ENCODE data around the gene BRSK2.

BRSK2 gene

GRCh38 chr11:1454576-1454975, 64.8 kb downstream of the BRSK2 start:
- Histone ChIP-seq H3K4me1 (ENCODE audit: control insufficient read depth, insufficient read depth, low read length) (peaks cover 19% of the 10 kb centered on the region), H3K9ac (ENCODE audit: low read length) (no peak overlapping the region), H3K36me3 (ENCODE audit: control insufficient read depth, insufficient read depth, low read length) (no peaks in the 10 kb centered on the region), H3K27me3 (ENCODE audit: control insufficient read depth, insufficient read depth, low read length) (no peaks in the 10 kb centered on the region), H3K27ac (ENCODE audit: low read depth, low read length) (no peak overlapping the region), H3K4me3 (ENCODE audit: low read length) (no peak overlapping the region)

- H3K27me3 ChIP-seq (ENCODE audit: control insufficient read depth, insufficient read depth, low read length), result no peaks in the 10 kb centered on the region
- no peak overlapping the region for H3K9ac ChIP-seq (ENCODE audit: low read length)
- no peak overlapping the region for H3K27ac ChIP-seq (ENCODE audit: low read depth, low read length)
- H3K36me3 ChIP-seq (ENCODE audit: control insufficient read depth, insufficient read depth, low read length), result no peaks in the 10 kb centered on the region
- H3K4me3 ChIP-seq (ENCODE audit: low read length), result no peak overlapping the region
- H3K4me1 ChIP-seq (ENCODE audit: control insufficient read depth, insufficient read depth, low read length), result peaks cover 21% of the 10 kb centered on the region
These were observed 65.5 kb downstream of the BRSK2 start for GRCh38 chr11:1455032-1455762.

GRCh38 chr11:1455763-1456060, 66.0 kb downstream of the BRSK2 start:
- Histone ChIP-seq H3K4me3 (ENCODE audit: low read length) (no peak overlapping the region), H3K36me3 (ENCODE audit: control insufficient read depth, insufficient read depth, low read length) (no peaks in the 10 kb centered on the region), H3K4me1 (ENCODE audit: control insufficient read depth, insufficient read depth, low read length) (peaks cover 21% of the 10 kb centered on the region), H3K9ac (ENCODE audit: low read length) (no peak overlapping the region), H3K27me3 (ENCODE audit: control insufficient read depth, insufficient read depth, low read length) (no peaks in the 10 kb centered on the region), H3K27ac (ENCODE audit: low read depth, low read length) (no peak overlapping the region)

GRCh38 chr11:1456176-1456575, 66.4 kb downstream of the BRSK2 start:
- Histone ChIP-seq H3K9ac (ENCODE audit: low read length) (no peak overlapping the region), H3K27me3 (ENCODE audit: control insufficient read depth, insufficient read depth, low read length) (no peaks in the 10 kb centered on the region), H3K4me1 (ENCODE audit: control insufficient read depth, insufficient read depth, low read length) (peaks cover 22% of the 10 kb centered on the region), H3K36me3 (ENCODE audit: control insufficient read depth, insufficient read depth, low read length) (no peaks in the 10 kb centered on the region), H3K27ac (ENCODE audit: low read depth, low read length) (no peak overlapping the region), H3K4me3 (ENCODE audit: low read length) (no peak overlapping the region)

GRCh38 chr11:1456596-1457325, 67.0 kb downstream of the BRSK2 start:
- Histone ChIP-seq H3K4me1 (ENCODE audit: control insufficient read depth, insufficient read depth, low read length) (peaks cover 24% of the 10 kb centered on the region), H3K9ac (ENCODE audit: low read length) (no peak overlapping the region), H3K36me3 (ENCODE audit: control insufficient read depth, insufficient read depth, low read length) (no peaks in the 10 kb centered on the region), H3K27me3 (ENCODE audit: control insufficient read depth, insufficient read depth, low read length) (no peaks in the 10 kb centered on the region), H3K27ac (ENCODE audit: low read depth, low read length) (no peak overlapping the region), H3K4me3 (ENCODE audit: low read length) (no peak overlapping the region)

- Histone ChIP-seq H3K4me3 (ENCODE audit: low read length) (no peak overlapping the region), H3K27me3 (ENCODE audit: control insufficient read depth, insufficient read depth, low read length) (no peaks in the 10 kb centered on the region), H3K4me1 (ENCODE audit: control insufficient read depth, insufficient read depth, low read length) (peaks cover 24% of the 10 kb centered on the region), H3K36me3 (ENCODE audit: control insufficient read depth, insufficient read depth, low read length) (no peaks in the 10 kb centered on the region), H3K27ac (ENCODE audit: low read depth, low read length) (no peak overlapping the region), H3K9ac (ENCODE audit: low read length) (no peak overlapping the region)
These were observed 67.6 kb downstream of the BRSK2 start for GRCh38 chr11:1457326-1457680.

GRCh38 chr11:1457856-1458255, 68.1 kb downstream of the BRSK2 start:
- H3K4me3 ChIP-seq (ENCODE audit: low read length), result no peak overlapping the region
- no peaks in the 10 kb centered on the region for H3K27me3 ChIP-seq (ENCODE audit: control insufficient read depth, insufficient read depth, low read length)
- H3K36me3 ChIP-seq (ENCODE audit: control insufficient read depth, insufficient read depth, low read length), result no peaks in the 10 kb centered on the region
- H3K27ac ChIP-seq (ENCODE audit: low read depth, low read length), result peak overlapping the region; percentile 51
- peaks cover 24% of the 10 kb centered on the region for H3K4me1 ChIP-seq (ENCODE audit: control insufficient read depth, insufficient read depth, low read length)
- no peak overlapping the region for H3K9ac ChIP-seq (ENCODE audit: low read length)

GRCh38 chr11:1458340-1459218, 68.8 kb downstream of the BRSK2 start:
- Histone ChIP-seq H3K27ac (ENCODE audit: low read depth, low read length) (peak overlapping the region; percentile 89), H3K4me3 (ENCODE audit: low read length) (no peak overlapping the region), H3K9ac (ENCODE audit: low read length) (no peak overlapping the region), H3K27me3 (ENCODE audit: control insufficient read depth, insufficient read depth, low read length) (no peaks in the 10 kb centered on the region), H3K4me1 (ENCODE audit: control insufficient read depth, insufficient read depth, low read length) (peaks cover 20% of the 10 kb centered on the region), H3K36me3 (ENCODE audit: control insufficient read depth, insufficient read depth, low read length) (no peaks in the 10 kb centered on the region)

- H3K4me3 ChIP-seq (ENCODE audit: low read length), result no peak overlapping the region
- H3K36me3 ChIP-seq (ENCODE audit: control insufficient read depth, insufficient read depth, low read length), result no peaks in the 10 kb centered on the region
- H3K4me1 ChIP-seq (ENCODE audit: control insufficient read depth, insufficient read depth, low read length), result peaks cover 20% of the 10 kb centered on the region
- no peak overlapping the region for H3K9ac ChIP-seq (ENCODE audit: low read length)
- H3K27ac ChIP-seq (ENCODE audit: low read depth, low read length), result peak overlapping the region; percentile 89
- H3K27me3 ChIP-seq (ENCODE audit: control insufficient read depth, insufficient read depth, low read length), result no peaks in the 10 kb centered on the region
These were observed 69.5 kb downstream of the BRSK2 start for GRCh38 chr11:1459219-1459575.

GRCh38 chr11:1459764-1460395, 70.1 kb downstream of the BRSK2 start:
- Histone ChIP-seq H3K4me3 (ENCODE audit: low read length) (peak overlapping the region; percentile 15), H3K36me3 (ENCODE audit: control insufficient read depth, insufficient read depth, low read length) (no peaks in the 10 kb centered on the region), H3K27ac (ENCODE audit: low read depth, low read length) (peak overlapping the region; percentile 89), H3K27me3 (ENCODE audit: control insufficient read depth, insufficient read depth, low read length) (no peaks in the 10 kb centered on the region), H3K4me1 (ENCODE audit: control insufficient read depth, insufficient read depth, low read length) (peaks cover 20% of the 10 kb centered on the region), H3K9ac (ENCODE audit: low read length) (no peak overlapping the region)

GRCh38 chr11:1460396-1460985, 70.8 kb downstream of the BRSK2 start:
- Histone ChIP-seq H3K9ac (ENCODE audit: low read length) (peak overlapping the region; percentile 62), H3K27me3 (ENCODE audit: control insufficient read depth, insufficient read depth, low read length) (no peaks in the 10 kb centered on the region), H3K4me3 (ENCODE audit: low read length) (peak overlapping the region; percentile 64), H3K4me1 (ENCODE audit: control insufficient read depth, insufficient read depth, low read length) (peaks cover 20% of the 10 kb centered on the region), H3K27ac (ENCODE audit: low read depth, low read length) (peak overlapping the region; percentile 97), H3K36me3 (ENCODE audit: control insufficient read depth, insufficient read depth, low read length) (no peaks in the 10 kb centered on the region)
